ENCODE data around the gene RIT2. TPM values are rescaled to one million over a fixed set of nuclear protein-coding genes. Genes with fewer than 3 reads are reported as not detected.

Gene RIT2
- total RNA-seq, 1 donor from 2014 or later = not detected

GRCh38 chr18:42914476-42914875 lies 201.0 kb downstream of the RIT2 start:
- Mint-ChIP-seq H3K27ac (no peak overlapping the region), H3K4me3 (no peak overlapping the region), H3K9me3 (no peaks in the 10 kb centered on the region), H3K27me3 (ENCODE audit: low read depth) (no peaks in the 10 kb centered on the region), H3K36me3 (no peaks in the 10 kb centered on the region), H3K4me1 (no peaks in the 10 kb centered on the region)
- TF ChIP-seq CTCF (IDR thresholded peaks at IDR 0.05; ENCODE audit: unreplicated experiment) = no peak
- DNase-seq (ENCODE audit: low spot score in 2 of 2, unreplicated experiment in 2 of 2) = no peak

DNA sequence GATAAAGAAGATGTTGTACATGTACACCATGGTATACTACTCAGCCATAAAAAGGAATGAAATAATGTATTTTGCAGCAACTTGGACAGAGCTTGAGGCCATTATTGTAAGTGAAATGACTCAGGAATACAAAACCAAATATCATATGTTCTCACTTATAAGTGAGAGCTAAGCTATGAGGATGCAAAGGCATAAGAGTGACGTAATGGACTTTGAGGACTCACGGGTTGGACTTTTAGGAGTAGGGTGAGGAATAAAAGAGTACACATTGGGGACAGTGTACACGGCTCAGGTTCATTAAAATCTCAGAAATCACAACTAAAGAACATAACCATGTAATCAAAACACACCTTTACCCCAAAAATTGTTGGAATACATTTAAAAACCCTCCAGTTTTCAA lies 206.4 kb downstream of the RIT2 start:
- no peak overlapping the region for H3K4me3 Mint-ChIP-seq
- H3K36me3 Mint-ChIP-seq = no peaks in the 10 kb centered on the region
- no peaks in the 10 kb centered on the region for H3K27me3 Mint-ChIP-seq (ENCODE audit: low read depth)
- H3K9me3 Mint-ChIP-seq = peaks cover 12% of the 10 kb centered on the region
- DNase-seq (ENCODE audit: low spot score in 2 of 2, unreplicated experiment in 2 of 2) = no peak
- H3K4me1 Mint-ChIP-seq = no peaks in the 10 kb centered on the region
- no peak overlapping the region for H3K27ac Mint-ChIP-seq
- no peak for TF ChIP-seq CTCF (IDR thresholded peaks at IDR 0.05; ENCODE audit: unreplicated experiment)

- no peak for TF ChIP-seq CTCF (IDR thresholded peaks at IDR 0.05; ENCODE audit: unreplicated experiment)
- no peaks in the 10 kb centered on the region for H3K4me1 Mint-ChIP-seq
- no peaks in the 10 kb centered on the region for H3K27me3 Mint-ChIP-seq (ENCODE audit: low read depth)
- H3K9me3 Mint-ChIP-seq = peaks cover 12% of the 10 kb centered on the region
- H3K36me3 Mint-ChIP-seq = no peaks in the 10 kb centered on the region
- H3K27ac Mint-ChIP-seq = no peak overlapping the region
- H3K4me3 Mint-ChIP-seq = no peak overlapping the region
- no peak for DNase-seq (ENCODE audit: low spot score in 2 of 2, unreplicated experiment in 2 of 2)
Measured at GRCh38 chr18:42906761-42907160, 208.7 kb downstream of the RIT2 start.

GRCh38 chr18:42901161-42901560 lies 214.3 kb downstream of the RIT2 start:
- H3K36me3 Mint-ChIP-seq = no peaks in the 10 kb centered on the region
- H3K4me3 Mint-ChIP-seq = no peak overlapping the region
- H3K27me3 Mint-ChIP-seq (ENCODE audit: low read depth) = no peaks in the 10 kb centered on the region
- no peaks in the 10 kb centered on the region for H3K9me3 Mint-ChIP-seq
- no peak for TF ChIP-seq CTCF (IDR thresholded peaks at IDR 0.05; ENCODE audit: unreplicated experiment)
- no peak for DNase-seq (ENCODE audit: low spot score in 2 of 2, unreplicated experiment in 2 of 2)
- H3K4me1 Mint-ChIP-seq = peaks cover 2% of the 10 kb centered on the region
- no peak overlapping the region for H3K27ac Mint-ChIP-seq

DNA sequence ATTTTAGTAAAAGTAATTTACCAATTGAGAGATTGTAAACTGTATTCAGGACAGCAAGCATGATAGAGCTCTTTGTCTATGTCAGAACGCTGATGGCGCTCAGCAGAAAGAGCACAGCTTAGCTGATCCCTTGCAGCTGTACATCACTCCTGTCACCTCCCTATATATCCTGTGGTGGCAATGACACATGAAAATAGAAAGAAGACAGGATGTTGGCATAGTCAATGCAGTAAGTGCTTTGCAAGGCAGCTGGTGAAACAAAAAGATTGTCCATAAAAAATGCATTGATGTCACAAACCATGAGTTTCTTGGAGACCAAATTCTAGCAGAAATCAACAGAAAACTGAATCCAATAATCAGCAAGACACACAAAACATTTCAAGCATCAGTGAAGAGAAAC lies 221.5 kb downstream of the RIT2 start:
- Mint-ChIP-seq H3K9me3 (peaks cover 4% of the 10 kb centered on the region), H3K27me3 (ENCODE audit: low read depth) (no peaks in the 10 kb centered on the region), H3K27ac (no peak overlapping the region)

More for the DNA sequence above, 221.5 kb downstream of the RIT2 start:
- H3K4me1 Mint-ChIP-seq = peaks cover 27% of the 10 kb centered on the region
- H3K4me3 Mint-ChIP-seq = no peak overlapping the region
- no peaks in the 10 kb centered on the region for H3K36me3 Mint-ChIP-seq
- TF ChIP-seq CTCF (IDR thresholded peaks at IDR 0.05; ENCODE audit: unreplicated experiment) = no peak
- DNase-seq (ENCODE audit: low spot score in 2 of 2, unreplicated experiment in 2 of 2) = no peak

All from mesothelial cell of epicardium (in vitro differentiated cells).